Endothelial cell of umbilical vein (primary cell): ENCODE results near the gene RNU6-8. TPM values are rescaled to one million over a fixed set of nuclear protein-coding genes. Genes with fewer than 3 reads are reported as not detected.

ENCODE experiments used
- BruUV-seq: library from RNA; stranded (reverse); fragments of 400-500 nt; replicated peaks from 2 replicates; lab custom pipeline; 2021; lab: Mats Ljungman, UMichigan
- CTCF ChIA-PET: fragments of 300-600, 350-600 bp; sonication (Branson Sonifier 250); formaldehyde crosslinking; loops from one replicate; lab custom pipeline; 2021; ENCODE audit warnings: antibody characterized with exemption, inconsistent platforms; lab: Charles Lee
- POLR2A ChIA-PET: fragments of 300-600, 350-600 bp; sonication (Branson Sonifier 250); formaldehyde crosslinking; loops from one replicate; lab custom pipeline; 2021; ENCODE audit warnings: antibody characterized with exemption, inconsistent platforms; lab: Charles Lee
- DNase-seq: peaks from one replicate; pipeline ENCODE4 v3.0.0-alpha.2; 2011; ENCODE audit warnings: low read depth, low spot score
- FAIRE-seq: peaks from 2 replicates; lab custom pipeline; 2011; peaks lifted over from hg19 to GRCh38; lab: Jason Lieb, UNC
- H2AFZ ChIP-seq: 2 replicates; pipeline ENCODE4 v1.6.0; 2012; ENCODE audit warnings: low read depth, low read length, control low read depth, inconsistent platforms
- H3K27ac ChIP-seq: 2 replicates; pipeline ENCODE4 v1.5.1; 2011; ENCODE audit warnings: low read depth, mild to moderate bottlenecking, control low read depth, low read length, moderate library complexity; ENCODE audit not compliant: insufficient read depth
- H3K27me3 ChIP-seq, 2 experiments: 2 replicates each; pipeline versions ENCODE4 v1.6.0 to v1.6.1; 2011; ENCODE audit warnings: low read length in 2 of 2, mixed read lengths in 1 of 2; ENCODE audit not compliant: control insufficient read depth in 2 of 2, insufficient read depth in 2 of 2
- H3K36me3 ChIP-seq, 2 experiments: 2 replicates in 1 of 2; 3 replicates in 1 of 2; pipeline ENCODE4 v1.5.1; 2011; ENCODE audit warnings: low read length in 2 of 2, mild to moderate bottlenecking in 1 of 2, moderate library complexity in 1 of 2; ENCODE audit not compliant: control insufficient read depth in 2 of 2, insufficient read depth in 2 of 2; ENCODE audit errors: extremely low read depth in 1 of 2
- H3K4me1 ChIP-seq: 3 replicates; pipeline ENCODE4 v1.5.1; 2011; ENCODE audit warnings: mild to moderate bottlenecking, low read length; ENCODE audit not compliant: control insufficient read depth, insufficient read depth; ENCODE audit errors: extremely low read depth
- H3K4me2 ChIP-seq: 2 replicates; pipeline ENCODE4 v1.6.1; 2011; ENCODE audit warnings: low read length, control low read depth, mixed read lengths; ENCODE audit not compliant: insufficient read depth
- H3K4me3 ChIP-seq, 3 experiments: fragments of 200-600 bp in 1 of 3; sonication (generic), shearing (Covaris generic) in 1 of 3; replicated peaks in 1 of 3; 2 replicates each; pipeline ENCODE4 v1.5.1; 2011 to 2016; ENCODE audit warnings: control low read depth in 3 of 3, low read length in 3 of 3, mild to moderate bottlenecking in 2 of 3, inconsistent platforms in 1 of 3, low read depth in 1 of 3, moderate library complexity in 1 of 3; ENCODE audit not compliant: insufficient read depth in 1 of 3
- H3K79me2 ChIP-seq: 2 replicates; pipeline ENCODE4 v1.6.0; 2012; ENCODE audit warnings: low read length, inconsistent platforms; ENCODE audit not compliant: control insufficient read depth, insufficient read depth
- H3K9ac ChIP-seq: replicated peaks from 2 replicates; pipeline ENCODE3; 2011; ENCODE audit warnings: low read length, control low read depth; ENCODE audit not compliant: insufficient read depth; ENCODE audit errors: extremely low read depth
- H3K9me1 ChIP-seq: replicated peaks from 3 replicates; pipeline ENCODE4 v1.6.0; 2011; ENCODE audit warnings: mild to moderate bottlenecking, low read length; ENCODE audit not compliant: control insufficient read depth, insufficient read depth; ENCODE audit errors: extremely low read depth
- H3K9me3 ChIP-seq: replicated peaks from 2 replicates; pipeline ENCODE4 v1.5.1; 2012; ENCODE audit warnings: low read length, inconsistent platforms; ENCODE audit not compliant: control insufficient read depth, insufficient read depth
- H4K20me1 ChIP-seq: replicated peaks from 2 replicates; pipeline ENCODE3; 2011; ENCODE audit warnings: mild to moderate bottlenecking, low read length; ENCODE audit not compliant: control insufficient read depth, insufficient read depth; ENCODE audit errors: extremely low read depth
- CTCF ChIP-seq, 2 donors: IDR thresholded peaks; 1 replicate in 1 of 2; 2 replicates in 1 of 2; pipeline ENCODE4 v1.5.1; 2011; ENCODE audit warnings: low read length in 2 of 2, mild to moderate bottlenecking in 2 of 2, moderate library complexity in 2 of 2, control low read depth in 1 of 2, inconsistent platforms in 1 of 2, low read depth in 1 of 2; ENCODE audit not compliant: insufficient read depth in 1 of 2; ENCODE audit errors: extremely low read depth in 1 of 2
- EZH2 ChIP-seq: IDR thresholded peaks from 2 replicates; pipeline ENCODE4 v1.6.1; 2012; ENCODE audit warnings: borderline replicate concordance, low read depth, mild to moderate bottlenecking, moderate library complexity, low read length, inconsistent platforms; ENCODE audit not compliant: severe bottlenecking
- FOS ChIP-seq: IDR thresholded peaks from 2 replicates; pipeline ENCODE4 v1.6.1; 2011; ENCODE audit warnings: mild to moderate bottlenecking, low read length, moderate library complexity, borderline replicate concordance; ENCODE audit not compliant: insufficient read depth
- GATA2 ChIP-seq: IDR thresholded peaks from 2 replicates; pipeline ENCODE4 v1.7.0; 2011; ENCODE audit warnings: low read depth, mild to moderate bottlenecking, moderate library complexity, mixed read lengths, low read length; ENCODE audit not compliant: insufficient read length, insufficient read depth
- JUN ChIP-seq: IDR thresholded peaks from 2 replicates; pipeline ENCODE4 v1.6.1; 2011; ENCODE audit warnings: borderline replicate concordance, low read depth; ENCODE audit not compliant: insufficient read length, insufficient read depth
- MAX ChIP-seq: IDR thresholded peaks from 2 replicates; pipeline ENCODE4 v1.6.1; 2011; ENCODE audit not compliant: insufficient read depth, insufficient read length
- MYC ChIP-seq: IDR thresholded peaks from one replicate; pipeline ENCODE4 v1.6.1; 2011; ENCODE audit warnings: mild to moderate bottlenecking, low read depth, low read length
- POLR2A ChIP-seq: IDR thresholded peaks from 2 replicates; pipeline ENCODE4 v1.6.1; 2012; ENCODE audit warnings: low read depth, mild to moderate bottlenecking, control low read depth, low read length
- POLR2AphosphoS5 ChIP-seq: IDR thresholded peaks from 2 replicates; pipeline ENCODE4 v1.6.1; 2012; ENCODE audit warnings: low read depth, mild to moderate bottlenecking, control low read depth, low read length, moderate library complexity; ENCODE audit not compliant: insufficient read depth
- dilution Hi-C: fragments of 300-500 bp; cut with MboI; formaldehyde crosslinking; loops from one replicate; pipeline ENCODE4 v1.15.0; 2019; ENCODE audit warnings: low sequenced_read_pairs; ENCODE audit not compliant: extremely low pct_ligation_motif_present
- intact Hi-C: fragments of 100-400 bp; cut with micrococcal nuclease; formaldehyde crosslinking; loops from one replicate; pipeline ENCODE4 v1.10.0; 2022
- polyA plus RNA-seq, 4 experiments: library from polyadenylated mRNA; depleted of rRNA in 3 of 4; stranded (reverse) in 3 of 4; unstranded in 1 of 4; fragments of >200 nt; gene quantifications; 2 replicates each; pipeline versions ENCODE4 v1.2.1 to v1.2.3, GENCODE V29; 2011 to 2012; ENCODE audit warnings: missing spikeins in 1 of 4
- total RNA-seq: library from RNA; stranded (reverse); gene quantifications from 2 replicates; pipeline ENCODE4 v1.2.3, GENCODE V29; 2021

The RNU6-8 gene
- total and polyA plus RNA-seq, 2 donors (not counting 3 experiments of a cell fraction or from before 2014, with no cell fraction given), result not detected

GRCh38 chr14:32212833-32213232, 9.8 kb upstream of the RNU6-8 start:
- TF ChIP-seq FOS (no peak), JUN (no peak), POLR2A (no peak), CTCF (IDR thresholded peaks at IDR 0.05; ENCODE audit: extremely low read depth in 1 of 2, insufficient read depth in 1 of 2, low read depth in 1 of 2, low read length in 2 of 2) (no peak), MAX (no peak), POLR2AphosphoS5 (no peak), MYC (no peak), GATA2 (no peak), EZH2 (no peak)
- Histone ChIP-seq H3K9me3 (no peaks in the 10 kb centered on the region), H3K27me3 (peaks cover 3 to 4% of the 10 kb centered on the region in 2 experiments), H3K79me2 (no peaks in the 10 kb centered on the region), H3K36me3 (no peaks in the 10 kb centered on the region), H4K20me1 (no peaks in the 10 kb centered on the region), H3K4me1 (no peaks in the 10 kb centered on the region), H3K4me3 (no peak overlapping the region), H3K27ac (no peak overlapping the region), H3K9me1 (no peaks in the 10 kb centered on the region), H3K4me2 (no peak overlapping the region), H3K9ac (no peak overlapping the region), H2AFZ (no peak overlapping the region)
- dilution Hi-C loops (no loop called here), intact Hi-C loops (no loop called here)
- BruUV-seq, result no TSS peak
- no peak for DNase-seq
- FAIRE-seq, result no peak
- ChIA-PET CTCF (interaction anchor here (1.8 kb wide), 1 partner anchor 286 kb away, joined by 6 read pairs; no protein-coding TSS in a partner anchor), POLR2A (no interaction called here)
